Testis (tissue), 3 donors: Measurements from ENCODE around the gene CGB5. TPM values are rescaled to one million over a fixed set of nuclear protein-coding genes. Genes with fewer than 3 reads are reported as not detected.
"Not testable (repeated sequence)": the region's sequence is repeated elsewhere in the genome, so short reads cannot be mapped to it uniquely, and the experiment has no call there.

Source experiments
- DNase-seq: peaks from one replicate; pipeline ENCODE4 v3.0.0-alpha.2; 2019
- H3K27ac ChIP-seq, 2 donors: fragments of 200-600 bp; sonication (generic); one replicate each; pipeline ENCODE4 v1.5.1; 2019
- H3K27me3 ChIP-seq: fragments of 200-600 bp; sonication (generic); one replicate; pipeline ENCODE4 v1.5.1; 2019
- H3K36me3 ChIP-seq: fragments of 200-600 bp; sonication (generic); one replicate; pipeline ENCODE4 v1.5.1; 2017; ENCODE audit warnings: low read depth; ENCODE audit errors: missing control alignments
- H3K4me1 ChIP-seq: fragments of 200-600 bp; sonication (generic); one replicate; pipeline ENCODE4 v1.5.1; 2019
- H3K4me3 ChIP-seq, 2 donors: fragments of 200-600 bp; sonication (generic); one replicate each; pipeline ENCODE4 v1.5.1; 2017 to 2019
- H3K9me3 ChIP-seq: fragments of 200-600 bp; sonication (generic); one replicate; pipeline ENCODE4 v1.5.1; 2017
- POLR2A ChIP-seq: fragments of 450-650 bp; IDR thresholded peaks from one replicate; pipeline ENCODE4 v1.6.1; 2017; ENCODE audit warnings: antibody characterized with exemption, mild to moderate bottlenecking, moderate library complexity
- WGBS, 2 donors: methylation state at CpG; one replicate each; pipeline ENCODE4 v1.1.5; 2018; 5-methylcytosine and 5-hydroxymethylcytosine counted together
- intact Hi-C: fragments of 100-400 bp; cut with DNase I; formaldehyde crosslinking; loops from one replicate; pipeline ENCODE4 v1.15.1; 2023; ENCODE audit warnings: low total_unique reads
- polyA plus RNA-seq: library from polyadenylated mRNA; stranded (reverse); fragments of 350-450 nt; fragmentation: Illumina TruSeq; extraction: RNeasy Lipid Tissue Mini Kit (QIAGEN cat#74804); gene quantifications from one replicate; pipeline ENCODE4 v1.2.3, GENCODE V29; 2014; ENCODE audit warnings: low read depth, low replicate concordance; ENCODE audit not compliant: insufficient read depth
- total RNA-seq, 2 donors: library from RNA; depleted of rRNA; stranded (reverse); fragments of >200 nt; gene quantifications; one replicate each; pipeline ENCODE4 v1.2.3, GENCODE V29; 2016
- TF ChIP-seq, protein P1 (sequence below), 3 experiments: fragments of 450-650 bp in 2 of 3; fragments of 200-600 bp in 1 of 3; sonication (generic) in 1 of 3; IDR thresholded peaks; one replicate each; pipeline ENCODE4 v1.5.1; 2016 to 2019; ENCODE audit warnings: antibody characterized with exemption in 3 of 3, mild to moderate bottlenecking in 2 of 3, moderate library complexity in 1 of 3

The CGB5 gene
- total and polyA plus RNA-seq, 3 donors from 2014 or later, result 2.4 TPM; not detected in 2

DNA sequence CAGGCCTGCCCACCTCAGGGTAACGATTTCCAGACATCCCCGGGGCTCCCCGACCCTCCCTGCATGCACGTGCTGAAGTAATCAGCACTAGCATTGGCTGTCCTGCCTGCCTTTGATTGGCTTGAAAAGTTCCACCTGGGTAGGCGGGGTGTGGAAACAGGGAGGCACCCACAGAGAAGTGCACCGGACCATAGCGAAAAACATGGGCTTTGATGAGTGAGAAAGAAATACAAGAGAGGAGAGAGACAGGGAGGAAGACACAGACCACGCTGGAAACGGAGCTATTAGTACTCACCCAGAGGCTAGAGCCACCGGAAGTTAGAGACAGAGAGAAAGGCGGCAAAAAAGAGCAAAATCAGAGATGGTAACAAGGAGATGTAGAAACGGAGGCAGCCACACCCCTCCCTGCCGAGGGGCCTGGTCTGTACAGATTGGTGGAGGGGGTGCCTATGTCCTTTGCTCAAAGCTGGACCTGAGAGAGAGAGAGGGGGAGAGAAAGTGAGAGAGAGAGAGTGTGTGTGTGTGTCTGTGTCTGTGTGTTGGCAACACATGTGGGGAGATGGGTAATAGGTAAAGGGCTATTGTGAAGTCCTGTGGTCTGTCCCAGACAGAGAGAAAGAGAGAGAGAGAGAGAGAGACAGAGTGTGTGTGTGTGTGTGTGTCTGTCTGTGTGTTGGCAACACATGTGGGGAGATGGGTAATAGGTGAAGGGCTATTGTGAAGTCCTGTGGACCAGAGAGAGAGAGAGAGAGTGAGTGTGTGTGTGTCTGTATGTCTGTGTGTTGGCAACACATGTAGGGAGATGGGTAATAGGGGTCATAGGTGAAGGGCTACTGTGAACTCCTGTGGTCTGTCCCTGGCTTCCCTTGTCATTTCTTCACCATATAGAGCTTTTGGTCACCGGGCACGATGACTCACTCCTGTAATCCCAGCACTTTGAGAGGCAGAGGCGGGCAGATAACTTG, 22.4 kb upstream of the CGB5 start:
- TF ChIP-seq, protein P1, sequence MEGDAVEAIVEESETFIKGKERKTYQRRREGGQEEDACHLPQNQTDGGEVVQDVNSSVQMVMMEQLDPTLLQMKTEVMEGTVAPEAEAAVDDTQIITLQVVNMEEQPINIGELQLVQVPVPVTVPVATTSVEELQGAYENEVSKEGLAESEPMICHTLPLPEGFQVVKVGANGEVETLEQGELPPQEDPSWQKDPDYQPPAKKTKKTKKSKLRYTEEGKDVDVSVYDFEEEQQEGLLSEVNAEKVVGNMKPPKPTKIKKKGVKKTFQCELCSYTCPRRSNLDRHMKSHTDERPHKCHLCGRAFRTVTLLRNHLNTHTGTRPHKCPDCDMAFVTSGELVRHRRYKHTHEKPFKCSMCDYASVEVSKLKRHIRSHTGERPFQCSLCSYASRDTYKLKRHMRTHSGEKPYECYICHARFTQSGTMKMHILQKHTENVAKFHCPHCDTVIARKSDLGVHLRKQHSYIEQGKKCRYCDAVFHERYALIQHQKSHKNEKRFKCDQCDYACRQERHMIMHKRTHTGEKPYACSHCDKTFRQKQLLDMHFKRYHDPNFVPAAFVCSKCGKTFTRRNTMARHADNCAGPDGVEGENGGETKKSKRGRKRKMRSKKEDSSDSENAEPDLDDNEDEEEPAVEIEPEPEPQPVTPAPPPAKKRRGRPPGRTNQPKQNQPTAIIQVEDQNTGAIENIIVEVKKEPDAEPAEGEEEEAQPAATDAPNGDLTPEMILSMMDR (IDR thresholded peaks at IDR 0.05), result no peak
- no peak for TF ChIP-seq POLR2A
- Histone ChIP-seq H3K27me3 (no peaks in the 10 kb centered on the region), H3K27ac (no peak overlapping the region), H3K4me3 (no peak overlapping the region), H3K9me3 (no peaks in the 10 kb centered on the region), H3K4me1 (peaks cover 16% of the 10 kb centered on the region), H3K36me3 (no peaks in the 10 kb centered on the region)
- intact Hi-C loops, result no loop called here
- WGBS, 2 donors, result 49 to 52% methylated on average over 16 of the region's 16 CpGs
- DNase-seq, result no peak

DNA sequence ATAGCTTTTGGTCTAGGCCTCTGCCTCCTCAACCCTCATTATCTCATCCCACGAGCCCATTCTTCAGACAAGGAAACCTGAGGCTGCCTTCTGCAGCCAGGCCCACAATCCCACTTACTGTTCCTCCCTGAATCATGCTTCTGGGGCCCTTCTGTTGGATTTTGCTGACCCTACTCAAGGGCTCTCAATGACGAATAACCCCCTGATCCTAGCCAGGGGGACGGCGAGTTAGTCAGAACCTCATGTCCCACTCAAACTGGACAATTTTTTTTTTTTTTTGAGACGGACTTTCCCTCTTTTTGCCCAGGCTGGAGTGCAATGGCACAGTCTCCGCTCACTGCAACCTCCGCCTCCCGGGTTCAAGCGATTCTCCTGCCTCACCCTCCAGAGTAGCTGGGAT, 21.5 kb upstream of the CGB5 start:
- no peak overlapping the region for H3K27ac ChIP-seq
- no peak for TF ChIP-seq POLR2A
- TF ChIP-seq, protein P1 (IDR thresholded peaks at IDR 0.05), result no peak
- no peaks in the 10 kb centered on the region for H3K27me3 ChIP-seq
- no peak overlapping the region for H3K4me3 ChIP-seq
- DNase-seq, result no peak
- H3K36me3 ChIP-seq, result no peaks in the 10 kb centered on the region
- WGBS, 2 donors, result 90 to 94% methylated on average over 9 of the region's 9 CpGs
- peaks cover 16% of the 10 kb centered on the region for H3K4me1 ChIP-seq
- intact Hi-C loops, result no loop called here
- no peaks in the 10 kb centered on the region for H3K9me3 ChIP-seq

DNA sequence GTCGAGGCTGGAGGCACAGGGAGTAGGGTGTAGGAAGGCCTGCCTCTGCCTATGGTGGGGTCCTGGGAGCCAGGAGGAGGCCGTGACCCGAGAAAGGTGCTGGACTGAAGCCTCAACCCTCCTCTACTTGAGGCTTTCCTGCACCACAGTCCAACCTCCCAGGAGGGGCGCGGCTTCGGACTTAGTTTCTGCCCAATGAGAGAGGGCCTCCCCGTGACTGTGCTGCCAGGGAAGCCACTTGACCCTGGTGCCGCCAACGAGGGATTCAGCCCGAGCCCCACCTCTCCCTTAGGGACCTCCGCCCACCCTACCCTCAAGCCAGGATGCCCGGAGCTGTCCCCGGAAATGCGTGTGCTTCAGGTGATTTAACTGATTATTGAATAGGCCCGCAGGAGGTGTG, 19.4 kb upstream of the CGB5 start, which contains the start of gene CGB3:
Gene CGB3 (minus strand): TSS at position 101 of the 400 bp plus-strand sequence. CDS start 362 bp downstream, outside the sequence.
- H3K27ac ChIP-seq, intact Hi-C loops, H3K27me3 ChIP-seq, H3K4me1 ChIP-seq, H3K9me3 ChIP-seq, H3K4me3 ChIP-seq, H3K36me3 ChIP-seq, DNase-seq: not testable (repeated sequence)
- WGBS, 2 donors, result 85% methylated on average over 13 of the region's 15 CpGs; no CpG with 5 or more reads in 1 of the 2 donors

DNA sequence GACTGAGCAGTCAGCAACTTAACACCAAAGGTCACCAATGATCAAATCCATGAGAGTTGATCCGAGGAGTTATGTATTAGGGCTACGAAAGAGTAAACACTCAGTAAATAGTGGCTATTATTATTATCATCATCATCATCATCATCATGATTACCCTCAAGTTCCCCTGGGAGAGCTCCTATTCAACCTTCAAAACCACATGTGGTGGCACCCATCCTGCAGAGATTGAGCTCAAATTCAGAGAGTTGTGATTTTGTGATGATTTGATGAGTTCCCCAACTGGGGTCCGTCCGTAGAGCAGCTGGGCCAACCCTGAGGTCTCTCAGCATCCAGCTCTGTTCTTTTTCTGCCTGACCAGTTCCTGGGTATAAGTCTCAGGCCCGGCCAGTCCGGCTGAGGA, 18.6 kb upstream of the CGB5 start:
- intact Hi-C loops, H3K27me3 ChIP-seq, H3K4me1 ChIP-seq, H3K27ac ChIP-seq, H3K4me3 ChIP-seq, H3K9me3 ChIP-seq, DNase-seq, H3K36me3 ChIP-seq: not testable (repeated sequence)
- WGBS, 2 donors, result 94 to 97% methylated on average over 3 to 4 of the region's 6 CpGs

DNA sequence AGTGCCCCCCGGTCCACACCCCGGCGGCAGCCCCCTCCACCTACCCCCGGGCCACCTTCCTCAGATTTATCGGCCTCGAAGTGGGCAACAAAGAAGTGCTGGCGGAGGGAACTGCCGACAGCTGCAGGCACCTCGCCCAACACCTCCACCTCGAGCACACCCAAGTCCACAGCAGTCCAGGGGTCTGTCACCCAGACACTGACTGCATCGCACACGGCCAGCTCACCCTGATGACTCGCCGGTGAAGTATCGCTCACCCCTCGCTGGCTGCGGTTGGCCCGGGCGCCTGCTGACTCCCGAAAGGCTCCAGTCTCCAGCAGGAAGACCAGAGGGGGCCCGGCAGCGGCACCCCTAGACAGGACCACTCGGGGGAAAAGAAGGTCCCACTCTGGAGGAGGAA, 18.0 kb upstream of the CGB5 start:
- H3K27me3 ChIP-seq, H3K4me3 ChIP-seq, H3K9me3 ChIP-seq, H3K4me1 ChIP-seq, H3K27ac ChIP-seq, intact Hi-C loops, H3K36me3 ChIP-seq, DNase-seq: not testable (repeated sequence)
- 87 to 90% methylated on average over 13 to 23 of the region's 23 CpGs for WGBS, 2 donors

DNA sequence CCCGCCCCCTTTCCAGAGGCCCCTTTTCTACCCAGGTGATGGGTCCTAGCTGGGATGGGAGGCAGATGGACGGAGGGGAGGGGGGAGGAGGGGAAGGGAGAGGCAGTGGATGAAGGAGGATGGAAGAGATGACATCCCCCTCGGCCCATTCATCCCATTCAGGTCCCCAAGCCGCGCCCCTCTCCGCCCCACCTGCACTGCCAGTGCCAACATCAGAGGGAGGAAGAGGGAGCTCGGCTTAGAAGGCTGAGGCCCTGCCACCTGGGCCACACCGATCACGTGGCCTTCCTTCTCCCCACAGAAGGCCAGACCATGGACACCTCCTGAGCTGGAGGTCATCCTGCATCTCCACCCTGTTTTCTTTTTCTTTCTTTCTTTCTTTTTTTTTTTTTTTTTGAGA, 15.0 kb upstream of the CGB5 start:
- H3K4me1 ChIP-seq, H3K27me3 ChIP-seq, H3K4me3 ChIP-seq, intact Hi-C loops, H3K27ac ChIP-seq, H3K9me3 ChIP-seq, H3K36me3 ChIP-seq, DNase-seq: not testable (repeated sequence)
- WGBS, 2 donors, result 74 to 86% methylated on average over 8 to 9 of the region's 9 CpGs

DNA sequence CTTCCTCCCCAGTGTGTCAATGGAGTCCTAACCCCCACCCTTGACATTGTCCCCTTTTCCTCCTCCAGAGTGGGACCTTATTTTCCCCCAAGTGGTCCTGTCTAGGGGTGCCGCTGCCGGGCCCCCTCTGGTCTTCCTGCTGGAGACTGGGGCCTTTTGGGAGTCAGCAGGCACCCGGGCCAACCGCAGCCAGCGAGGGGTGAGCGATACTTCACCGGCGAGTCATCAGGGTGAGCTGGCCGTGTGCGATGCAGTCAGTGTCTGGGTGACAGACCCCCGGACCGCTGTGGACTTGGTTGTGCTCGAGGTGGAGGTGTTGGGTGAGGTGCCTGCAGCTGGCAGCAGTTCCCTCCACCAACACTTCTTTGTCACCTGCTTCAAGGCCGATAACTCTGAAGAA, 13.9 kb upstream of the CGB5 start:
- H3K27me3 ChIP-seq, H3K4me3 ChIP-seq, H3K27ac ChIP-seq, DNase-seq, H3K9me3 ChIP-seq, H3K4me1 ChIP-seq, H3K36me3 ChIP-seq, intact Hi-C loops: not testable (repeated sequence)
- 91 to 94% methylated on average over 5 to 14 of the region's 14 CpGs for WGBS, 2 donors

DNA sequence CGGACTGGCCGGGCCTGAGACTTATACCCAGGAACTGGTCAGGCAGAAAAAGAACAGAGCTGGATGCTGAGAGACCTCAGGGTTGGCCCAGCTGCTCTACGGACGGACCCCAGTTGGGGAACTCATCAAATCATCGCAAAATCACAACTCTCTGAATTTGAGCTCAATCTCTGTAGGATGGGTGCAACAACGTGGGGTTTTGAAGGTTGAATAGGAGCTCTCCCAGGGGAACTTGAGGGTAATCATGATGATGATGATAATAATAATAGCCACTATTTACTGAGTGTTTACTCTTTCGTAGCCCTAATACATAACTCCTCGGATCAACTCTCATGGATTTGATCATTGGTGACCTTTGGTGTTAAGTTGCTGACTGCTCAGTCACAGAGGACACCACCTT, 13.3 kb upstream of the CGB5 start:
- intact Hi-C loops, H3K9me3 ChIP-seq, H3K4me1 ChIP-seq, H3K4me3 ChIP-seq, H3K27ac ChIP-seq, H3K27me3 ChIP-seq, H3K36me3 ChIP-seq, DNase-seq: not testable (repeated sequence)
- WGBS, 2 donors, result 90 to 98% methylated on average over 4 to 6 of the region's 8 CpGs
